ENCODE measurements around the gene DIPK1B. TPM values are rescaled to one million over a fixed set of nuclear protein-coding genes. Genes with fewer than 3 reads are reported as not detected.

Gene DIPK1B
- total RNA-seq, 1 donor from 2014 or later: 22.4 TPM

GRCh38 chr9:136751244-136751643 is 38.9 kb downstream of the DIPK1B start:
- H3K9me3 ChIP-seq (ENCODE audit: insufficient read depth, low read depth, low read length): peaks cover 7% of the 10 kb centered on the region
- H3K79me2 ChIP-seq (ENCODE audit: insufficient read depth, low read length): no peaks in the 10 kb centered on the region
- no peaks in the 10 kb centered on the region for H3K36me3 ChIP-seq (ENCODE audit: insufficient read depth, low read length)
- peaks cover 3% of the 10 kb centered on the region for H3K27me3 ChIP-seq (ENCODE audit: insufficient read depth, low read length)
- FAIRE-seq (no peak), DNase-seq (ENCODE audit: low read depth) (no peak)
- Mint-ChIP-seq H3K36me3 (ENCODE audit: low read depth, unreplicated experiment) (peaks cover 5% of the 10 kb centered on the region), H3K4me1 (ENCODE audit: low read depth, unreplicated experiment) (no peaks in the 10 kb centered on the region), H3K27me3 (ENCODE audit: low read depth, unreplicated experiment) (peaks cover 14% of the 10 kb centered on the region), H3K27ac (ENCODE audit: unreplicated experiment) (no peak overlapping the region), H3K4me3 (ENCODE audit: unreplicated experiment) (no peak overlapping the region), H3K9me3 (ENCODE audit: unreplicated experiment) (peaks cover 17% of the 10 kb centered on the region)
- no peak overlapping the region for H2AFZ ChIP-seq (ENCODE audit: low read depth, low read length)
- TF ChIP-seq, protein P1, sequence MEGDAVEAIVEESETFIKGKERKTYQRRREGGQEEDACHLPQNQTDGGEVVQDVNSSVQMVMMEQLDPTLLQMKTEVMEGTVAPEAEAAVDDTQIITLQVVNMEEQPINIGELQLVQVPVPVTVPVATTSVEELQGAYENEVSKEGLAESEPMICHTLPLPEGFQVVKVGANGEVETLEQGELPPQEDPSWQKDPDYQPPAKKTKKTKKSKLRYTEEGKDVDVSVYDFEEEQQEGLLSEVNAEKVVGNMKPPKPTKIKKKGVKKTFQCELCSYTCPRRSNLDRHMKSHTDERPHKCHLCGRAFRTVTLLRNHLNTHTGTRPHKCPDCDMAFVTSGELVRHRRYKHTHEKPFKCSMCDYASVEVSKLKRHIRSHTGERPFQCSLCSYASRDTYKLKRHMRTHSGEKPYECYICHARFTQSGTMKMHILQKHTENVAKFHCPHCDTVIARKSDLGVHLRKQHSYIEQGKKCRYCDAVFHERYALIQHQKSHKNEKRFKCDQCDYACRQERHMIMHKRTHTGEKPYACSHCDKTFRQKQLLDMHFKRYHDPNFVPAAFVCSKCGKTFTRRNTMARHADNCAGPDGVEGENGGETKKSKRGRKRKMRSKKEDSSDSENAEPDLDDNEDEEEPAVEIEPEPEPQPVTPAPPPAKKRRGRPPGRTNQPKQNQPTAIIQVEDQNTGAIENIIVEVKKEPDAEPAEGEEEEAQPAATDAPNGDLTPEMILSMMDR (IDR thresholded peaks at IDR 0.05; ENCODE audit: insufficient read depth, low read depth, low read length): no peak
- no peak for TF ChIP-seq EZH2 (IDR thresholded peaks at IDR 0.05; ENCODE audit: insufficient read depth, low read length)
- no peaks in the 10 kb centered on the region for H4K20me1 ChIP-seq (ENCODE audit: insufficient read depth, low read length)
- H3K4me1 ChIP-seq (ENCODE audit: insufficient read depth, low read length): no peaks in the 10 kb centered on the region
- H3K9ac ChIP-seq (ENCODE audit: low read length): no peak overlapping the region
- no peak overlapping the region for H3K4me3 ChIP-seq (ENCODE audit: insufficient read depth, low read depth, low read length)
- H3K27ac ChIP-seq (ENCODE audit: low read depth, low read length): no peak overlapping the region
- no peak overlapping the region for H3K4me2 ChIP-seq (ENCODE audit: low read length)

DNA sequence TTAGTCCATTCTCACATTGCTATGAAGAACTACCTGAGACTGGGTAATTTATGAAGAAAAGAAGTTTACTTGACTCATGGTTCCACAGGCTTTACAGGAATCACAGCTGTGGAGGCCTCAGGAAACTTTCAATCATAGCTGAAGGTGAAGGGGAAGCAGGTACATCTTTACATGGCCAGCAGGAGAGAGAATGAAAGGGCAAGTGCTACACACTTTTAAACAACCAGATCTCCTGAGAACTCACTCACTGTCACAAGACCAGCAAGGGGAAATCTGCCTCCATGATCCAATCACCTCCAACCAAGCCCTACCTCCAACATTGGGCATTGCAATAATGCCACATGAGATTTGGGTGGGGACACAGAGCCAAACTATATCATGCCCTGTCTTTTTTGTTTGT is 39.4 kb downstream of the DIPK1B start:
- Histone ChIP-seq H4K20me1 (ENCODE audit: insufficient read depth, low read length) (no peaks in the 10 kb centered on the region), H3K27ac (ENCODE audit: low read depth, low read length) (no peak overlapping the region), H2AFZ (ENCODE audit: low read depth, low read length) (no peak overlapping the region), H3K27me3 (ENCODE audit: insufficient read depth, low read length) (peaks cover 3% of the 10 kb centered on the region), H3K79me2 (ENCODE audit: insufficient read depth, low read length) (no peaks in the 10 kb centered on the region), H3K4me2 (ENCODE audit: low read length) (no peak overlapping the region), H3K9me3 (ENCODE audit: insufficient read depth, low read depth, low read length) (peaks cover 10% of the 10 kb centered on the region), H3K9ac (ENCODE audit: low read length) (no peak overlapping the region), H3K4me3 (ENCODE audit: insufficient read depth, low read depth, low read length) (no peak overlapping the region), H3K4me1 (ENCODE audit: insufficient read depth, low read length) (no peaks in the 10 kb centered on the region), H3K36me3 (ENCODE audit: insufficient read depth, low read length) (no peaks in the 10 kb centered on the region)
- H3K4me1 Mint-ChIP-seq (ENCODE audit: low read depth, unreplicated experiment): no peaks in the 10 kb centered on the region
- H3K27me3 Mint-ChIP-seq (ENCODE audit: low read depth, unreplicated experiment): peaks cover 14% of the 10 kb centered on the region
- no peak overlapping the region for H3K27ac Mint-ChIP-seq (ENCODE audit: unreplicated experiment)
- DNase-seq (ENCODE audit: low read depth): no peak
- peaks cover 5% of the 10 kb centered on the region for H3K36me3 Mint-ChIP-seq (ENCODE audit: low read depth, unreplicated experiment)
- H3K9me3 Mint-ChIP-seq (ENCODE audit: unreplicated experiment): peaks cover 19% of the 10 kb centered on the region
- FAIRE-seq: no peak
- H3K4me3 Mint-ChIP-seq (ENCODE audit: unreplicated experiment): no peak overlapping the region
- TF ChIP-seq EZH2 (IDR thresholded peaks at IDR 0.05; ENCODE audit: insufficient read depth, low read length): no peak
- TF ChIP-seq, protein P1 (IDR thresholded peaks at IDR 0.05; ENCODE audit: insufficient read depth, low read depth, low read length): no peak

DNA sequence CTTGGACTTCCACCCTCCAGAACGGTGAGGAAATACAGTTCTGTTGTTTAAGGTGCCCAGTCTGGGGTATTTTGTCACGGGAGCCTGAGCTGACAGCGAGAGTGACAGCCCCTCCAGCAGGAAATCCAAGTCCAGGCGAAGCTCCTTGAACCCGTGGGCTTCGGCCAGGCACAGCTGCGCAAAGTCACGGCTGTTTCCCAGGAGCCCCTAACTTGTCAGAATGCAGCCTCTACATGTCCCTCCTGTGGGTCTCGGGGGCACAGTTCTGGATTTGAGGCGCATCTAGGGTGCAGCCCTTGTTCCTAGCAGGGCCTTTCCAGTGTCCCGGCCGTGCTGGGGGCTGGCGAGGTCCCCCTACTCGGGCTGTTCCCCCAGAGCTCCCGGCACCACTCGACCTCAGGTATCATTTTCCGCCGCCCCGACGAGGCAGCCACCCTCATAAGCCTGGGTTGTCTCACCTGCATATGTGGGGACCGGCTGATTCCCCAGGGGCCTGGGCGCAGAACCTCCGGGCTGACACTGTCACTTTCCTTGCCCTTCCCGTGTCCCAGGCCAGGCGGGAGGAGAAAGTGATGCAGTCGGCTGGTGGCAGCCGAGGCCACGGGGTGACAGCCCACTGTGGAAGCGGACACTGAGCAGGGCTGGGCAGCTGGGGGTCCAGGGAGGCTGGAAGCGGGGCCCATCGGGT is 41.1 kb downstream of the DIPK1B start:
- Mint-ChIP-seq H3K4me3 (ENCODE audit: unreplicated experiment) (no peak overlapping the region), H3K4me1 (ENCODE audit: low read depth, unreplicated experiment) (no peaks in the 10 kb centered on the region)

More for the DNA sequence above, 41.1 kb downstream of the DIPK1B start:
- Mint-ChIP-seq H3K9me3 (ENCODE audit: unreplicated experiment) (peaks cover 19% of the 10 kb centered on the region), H3K27ac (ENCODE audit: unreplicated experiment) (no peak overlapping the region), H3K27me3 (ENCODE audit: low read depth, unreplicated experiment) (peaks cover 9% of the 10 kb centered on the region), H3K36me3 (ENCODE audit: low read depth, unreplicated experiment) (peaks cover 5% of the 10 kb centered on the region)
- Histone ChIP-seq H3K4me1 (ENCODE audit: insufficient read depth, low read length) (no peaks in the 10 kb centered on the region), H4K20me1 (ENCODE audit: insufficient read depth, low read length) (no peaks in the 10 kb centered on the region), H3K4me3 (ENCODE audit: insufficient read depth, low read depth, low read length) (no peak overlapping the region), H2AFZ (ENCODE audit: low read depth, low read length) (no peak overlapping the region), H3K27me3 (ENCODE audit: insufficient read depth, low read length) (peaks cover 3% of the 10 kb centered on the region), H3K9ac (ENCODE audit: low read length) (no peak overlapping the region), H3K9me3 (ENCODE audit: insufficient read depth, low read depth, low read length) (peaks cover 10% of the 10 kb centered on the region), H3K4me2 (ENCODE audit: low read length) (no peak overlapping the region), H3K79me2 (ENCODE audit: insufficient read depth, low read length) (no peaks in the 10 kb centered on the region), H3K27ac (ENCODE audit: low read depth, low read length) (no peak overlapping the region), H3K36me3 (ENCODE audit: insufficient read depth, low read length) (no peaks in the 10 kb centered on the region)
- TF ChIP-seq EZH2 (IDR thresholded peaks at IDR 0.05; ENCODE audit: insufficient read depth, low read length): no peak
- TF ChIP-seq, protein P1 (IDR thresholded peaks at IDR 0.05; ENCODE audit: insufficient read depth, low read depth, low read length): no peak
- DNase-seq (ENCODE audit: low read depth) (no peak), FAIRE-seq (no peak)

Data from astrocyte (in vitro differentiated cells and primary cell).